EH (cell line): ENCODE data around the gene STAB1.

ENCODE experiments used
- DNase-seq: peaks from one replicate; pipeline ENCODE4 v3.0.0-alpha.2; 2015; ENCODE audit warnings: low read depth

The STAB1 gene

GRCh38 chr3:52536369-52537164, 41.4 kb downstream of the STAB1 start, which contains the start of gene UQCC5:
Gene UQCC5 (plus strand): TSS chr3:52536605. CDS start chr3:52536756, 151 bp downstream.
- DNase-seq: peak; percentile 99

GRCh38 chr3:52537165-52537620, 42.1 kb downstream of the STAB1 start:
- DNase-seq: no peak

GRCh38 chr3:52537726-52538421, 42.7 kb downstream of the STAB1 start:
- no peak for DNase-seq

GRCh38 chr3:52539010-52539653, 44.0 kb downstream of the STAB1 start:
- DNase-seq: no peak

- DNase-seq: no peak
Measured at GRCh38 chr3:52541050-52541449, 45.9 kb downstream of the STAB1 start.

GRCh38 chr3:52544937-52545336, 49.8 kb downstream of the STAB1 start:
- no peak for DNase-seq

- DNase-seq: no peak
Measured at GRCh38 chr3:52546111-52546901, 51.2 kb downstream of the STAB1 start.

- no peak for DNase-seq
Measured at GRCh38 chr3:52547143-52547542, 52.0 kb downstream of the STAB1 start.

GRCh38 chr3:52551118-52551517, 56.0 kb downstream of the STAB1 start:
- no peak for DNase-seq

GRCh38 chr3:52552089-52552488, 57.0 kb downstream of the STAB1 start:
- peak; percentile 9 for DNase-seq

GRCh38 chr3:52554026-52554755, 59.1 kb downstream of the STAB1 start:
- DNase-seq: no peak

GRCh38 chr3:52555056-52555455, 59.9 kb downstream of the STAB1 start:
- DNase-seq: peak; percentile 10

GRCh38 chr3:52557011-52557960, 62.1 kb downstream of the STAB1 start:
- DNase-seq: no peak

GRCh38 chr3:52558436-52558835, 63.3 kb downstream of the STAB1 start:
- DNase-seq: no peak

GRCh38 chr3:52561028-52561747, 66.0 kb downstream of the STAB1 start:
- DNase-seq: peak; percentile 53

GRCh38 chr3:52563984-52564383, 68.8 kb downstream of the STAB1 start:
- no peak for DNase-seq

GRCh38 chr3:52568069-52568468, 72.9 kb downstream of the STAB1 start:
- no peak for DNase-seq

GRCh38 chr3:52570076-52570475, 74.9 kb downstream of the STAB1 start:
- peak; percentile 73 for DNase-seq

GRCh38 chr3:52572221-52572620, 77.1 kb downstream of the STAB1 start:
- DNase-seq: no peak
